Measurements from ENCODE around the gene MRPL27. TPM values are rescaled to one million over a fixed set of nuclear protein-coding genes. Genes with fewer than 3 reads are reported as not detected.

MRPL27 gene
- total RNA-seq, 1 experiment from 2014 or later, result 79.0 TPM

DNA sequence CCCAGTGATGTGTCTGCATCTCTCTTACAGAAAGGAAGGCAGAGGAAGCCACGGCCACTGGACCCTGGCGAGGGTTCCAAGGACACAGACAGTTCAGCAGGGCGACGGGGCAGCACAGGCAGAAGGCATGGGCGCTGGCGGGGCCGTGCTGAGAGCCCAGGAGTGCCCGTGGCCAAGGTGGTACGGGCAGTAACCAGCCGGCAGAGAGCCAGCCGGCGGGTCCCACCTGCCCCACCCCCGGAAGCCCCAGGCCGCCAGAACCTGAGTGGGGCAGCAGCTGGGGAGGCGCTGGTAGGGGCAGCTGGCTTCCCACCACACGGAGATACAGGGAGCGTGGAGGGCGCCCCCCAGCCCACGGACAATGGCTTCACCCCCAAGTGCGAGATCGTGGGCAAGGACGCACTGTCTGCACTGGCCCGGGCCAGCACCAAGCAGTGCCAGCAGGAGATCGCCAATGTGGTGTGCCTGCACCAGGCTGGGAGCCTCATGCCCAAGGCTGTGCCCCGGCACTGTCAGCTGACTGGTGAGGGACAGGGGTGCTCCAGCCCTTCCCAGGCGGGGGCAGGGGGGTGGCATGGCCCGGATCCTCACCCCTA is 19.3 kb downstream of the MRPL27 start:
- H3K4me3 Mint-ChIP-seq (ENCODE audit: low read depth, unreplicated experiment), result no peak overlapping the region
- CTCF ChIA-PET, result no interaction called here
- BruUV-seq (replicated peaks), result no TSS peak
- intact Hi-C loops (cut with micrococcal nuclease; ENCODE audit: unreplicated experiment), result no loop called here
- no peak for DNase-seq
- no peaks in the 10 kb centered on the region for H3K9me3 Mint-ChIP-seq (ENCODE audit: low read depth, unreplicated experiment)
- no peaks in the 10 kb centered on the region for H3K27me3 Mint-ChIP-seq (ENCODE audit: unreplicated experiment)
- H3K36me3 Mint-ChIP-seq (ENCODE audit: insufficient read depth, unreplicated experiment), result peaks cover 37% of the 10 kb centered on the region
- no peaks in the 10 kb centered on the region for H3K4me1 Mint-ChIP-seq (ENCODE audit: low read depth, unreplicated experiment)
- H3K27ac Mint-ChIP-seq (ENCODE audit: unreplicated experiment), result no peak overlapping the region
- no peak for TF ChIP-seq CTCF (IDR thresholded peaks at IDR 0.05; ENCODE audit: unreplicated experiment)

- CTCF ChIA-PET, result no interaction called here
- no peak for DNase-seq
- TF ChIP-seq CTCF (IDR thresholded peaks at IDR 0.05; ENCODE audit: unreplicated experiment), result no peak
- Mint-ChIP-seq H3K4me3 (ENCODE audit: low read depth, unreplicated experiment) (no peak overlapping the region), H3K9me3 (ENCODE audit: low read depth, unreplicated experiment) (no peaks in the 10 kb centered on the region), H3K36me3 (ENCODE audit: insufficient read depth, unreplicated experiment) (peaks cover 40% of the 10 kb centered on the region), H3K27me3 (ENCODE audit: unreplicated experiment) (no peaks in the 10 kb centered on the region), H3K27ac (ENCODE audit: unreplicated experiment) (no peak overlapping the region), H3K4me1 (ENCODE audit: low read depth, unreplicated experiment) (peaks cover 6% of the 10 kb centered on the region)
- intact Hi-C loops (cut with micrococcal nuclease; ENCODE audit: unreplicated experiment), result no loop called here
- no TSS peak for BruUV-seq (replicated peaks)
Observed at GRCh38 chr17:50352693-50353599, 20.0 kb downstream of the MRPL27 start.

GRCh38 chr17:50352072-50352692 is 20.8 kb downstream of the MRPL27 start:
- intact Hi-C loops (cut with micrococcal nuclease; ENCODE audit: unreplicated experiment), result no loop called here
- no peak overlapping the region for H3K27ac Mint-ChIP-seq (ENCODE audit: unreplicated experiment)
- no peaks in the 10 kb centered on the region for H3K27me3 Mint-ChIP-seq (ENCODE audit: unreplicated experiment)
- peaks cover 38% of the 10 kb centered on the region for H3K36me3 Mint-ChIP-seq (ENCODE audit: insufficient read depth, unreplicated experiment)
- H3K4me1 Mint-ChIP-seq (ENCODE audit: low read depth, unreplicated experiment), result peaks cover 10% of the 10 kb centered on the region
- BruUV-seq (replicated peaks), result no TSS peak
- H3K4me3 Mint-ChIP-seq (ENCODE audit: low read depth, unreplicated experiment), result no peak overlapping the region
- H3K9me3 Mint-ChIP-seq (ENCODE audit: low read depth, unreplicated experiment), result no peaks in the 10 kb centered on the region
- CTCF ChIA-PET, result no interaction called here
- no peak for DNase-seq
- no peak for TF ChIP-seq CTCF (IDR thresholded peaks at IDR 0.05; ENCODE audit: unreplicated experiment)

DNA sequence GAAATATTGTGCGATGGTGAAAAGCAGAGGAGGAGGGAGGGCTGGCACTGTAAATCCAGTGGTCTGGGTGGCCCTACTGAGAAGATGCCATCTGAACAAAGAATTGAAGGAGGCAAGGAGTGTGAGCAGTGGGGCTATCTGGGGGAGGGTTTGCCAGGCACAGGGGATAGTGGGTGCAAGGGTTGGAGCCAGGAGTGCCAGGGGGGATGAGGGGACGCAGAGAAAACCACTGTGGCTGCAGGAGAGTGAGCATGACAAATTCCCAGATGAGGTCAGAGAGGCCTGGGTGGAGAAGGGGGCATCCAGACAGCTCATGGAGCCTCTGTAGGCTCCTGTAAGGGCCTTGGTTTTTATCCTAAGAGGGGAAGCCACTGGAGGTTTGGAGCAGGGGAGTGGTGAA is 22.3 kb downstream of the MRPL27 start:
- CTCF ChIA-PET, result interaction anchor here (1.8 kb wide), 1 partner anchor 11 kb away, joined by 4 read pairs; no protein-coding TSS in a partner anchor
- H3K27ac Mint-ChIP-seq (ENCODE audit: unreplicated experiment), result no peak overlapping the region
- TF ChIP-seq CTCF (IDR thresholded peaks at IDR 0.05; ENCODE audit: unreplicated experiment), result no peak
- BruUV-seq (replicated peaks), result no TSS peak
- no peak overlapping the region for H3K4me3 Mint-ChIP-seq (ENCODE audit: low read depth, unreplicated experiment)
- no peaks in the 10 kb centered on the region for H3K27me3 Mint-ChIP-seq (ENCODE audit: unreplicated experiment)
- peaks cover 43% of the 10 kb centered on the region for H3K36me3 Mint-ChIP-seq (ENCODE audit: insufficient read depth, unreplicated experiment)
- DNase-seq, result no peak
- H3K4me1 Mint-ChIP-seq (ENCODE audit: low read depth, unreplicated experiment), result peaks cover 15% of the 10 kb centered on the region
- intact Hi-C loops (cut with micrococcal nuclease; ENCODE audit: unreplicated experiment), result no loop called here
- no peaks in the 10 kb centered on the region for H3K9me3 Mint-ChIP-seq (ENCODE audit: low read depth, unreplicated experiment)

Measured in Calu3 (cell line).